Nephron (organoid): ENCODE data around the gene TLE1.
A peak's percentile ranks its signal among the peaks of the same experiment; 100 is the strongest.

Source experiments
- H3K27ac Mint-ChIP-seq, 3 experiments: 2 replicates each; pipeline ENCODE4 v1.8.0; 2020; ENCODE audit warnings: mixed read lengths in 3 of 3, mild to moderate bottlenecking in 2 of 3, moderate library complexity in 1 of 3
- H3K27me3 Mint-ChIP-seq: 2 replicates; pipeline ENCODE4 v1.8.0; 2021; ENCODE audit warnings: low read depth, mild to moderate bottlenecking, moderate library complexity, mixed read lengths
- H3K36me3 Mint-ChIP-seq: 2 replicates; pipeline ENCODE4 v1.8.0; 2020; ENCODE audit warnings: low read depth, mixed read lengths
- H3K4me1 Mint-ChIP-seq: 2 replicates; pipeline ENCODE4 v1.8.0; 2020; ENCODE audit warnings: mixed read lengths
- H3K4me3 Mint-ChIP-seq, 3 experiments: 2 replicates each; pipeline ENCODE4 v1.8.0; 2020; ENCODE audit warnings: mild to moderate bottlenecking in 3 of 3, mixed read lengths in 3 of 3, moderate library complexity in 2 of 3
- H3K9me3 Mint-ChIP-seq: 2 replicates; pipeline ENCODE4 v1.8.0; 2020; ENCODE audit warnings: mixed read lengths
- CTCF ChIP-seq, 3 experiments: fragments of 200-600 bp; sonication (generic); IDR thresholded peaks; one replicate each; pipeline ENCODE4 v1.5.0; 2021; ENCODE audit warnings: antibody characterized with exemption in 3 of 3; ENCODE audit not compliant: unreplicated experiment in 3 of 3

The TLE1 gene

GRCh38 chr9:81585191-81585763 is 104.1 kb downstream of the TLE1 start:
- H3K9me3 Mint-ChIP-seq, result no peaks in the 10 kb centered on the region
- H3K36me3 Mint-ChIP-seq, result peaks cover 93% of the 10 kb centered on the region
- H3K27me3 Mint-ChIP-seq, result no peaks in the 10 kb centered on the region
- peaks cover 29% of the 10 kb centered on the region for H3K4me1 Mint-ChIP-seq
- H3K4me3 Mint-ChIP-seq, result no peak overlapping the region
- no peak for TF ChIP-seq CTCF (IDR thresholded peaks at IDR 0.05; ENCODE audit: unreplicated experiment in 3 of 3)
- peak overlapping the region; percentile 18 to 23 (median 22) for H3K27ac Mint-ChIP-seq

- Mint-ChIP-seq H3K9me3 (no peaks in the 10 kb centered on the region), H3K27me3 (no peaks in the 10 kb centered on the region), H3K4me1 (peaks cover 17% of the 10 kb centered on the region), H3K4me3 (no peak overlapping the region), H3K36me3 (peaks cover 91% of the 10 kb centered on the region), H3K27ac (no peak overlapping the region)
- TF ChIP-seq CTCF (IDR thresholded peaks at IDR 0.05; ENCODE audit: unreplicated experiment in 3 of 3), result no peak
Observed at GRCh38 chr9:81584099-81584498, 105.2 kb downstream of the TLE1 start.

- Mint-ChIP-seq H3K4me1 (no peaks in the 10 kb centered on the region), H3K4me3 (no peak overlapping the region), H3K36me3 (peaks cover 78% of the 10 kb centered on the region), H3K27me3 (no peaks in the 10 kb centered on the region), H3K9me3 (no peaks in the 10 kb centered on the region), H3K27ac (peak overlapping the region in 2 of 3 experiments; percentile 34 to 73)
- no peak for TF ChIP-seq CTCF (IDR thresholded peaks at IDR 0.05; ENCODE audit: unreplicated experiment in 3 of 3)
Observed at GRCh38 chr9:81581986-81582385, 107.4 kb downstream of the TLE1 start.

- no peak overlapping the region for H3K4me3 Mint-ChIP-seq
- H3K27me3 Mint-ChIP-seq, result no peaks in the 10 kb centered on the region
- no peak for TF ChIP-seq CTCF (IDR thresholded peaks at IDR 0.05; ENCODE audit: unreplicated experiment in 3 of 3)
- no peak overlapping the region for H3K27ac Mint-ChIP-seq
- peaks cover 52% of the 10 kb centered on the region for H3K36me3 Mint-ChIP-seq
- peaks cover 2% of the 10 kb centered on the region for H3K4me1 Mint-ChIP-seq
- no peaks in the 10 kb centered on the region for H3K9me3 Mint-ChIP-seq
Observed at GRCh38 chr9:81579381-81579780, 110.0 kb downstream of the TLE1 start.

GRCh38 chr9:81578606-81579005 is 110.7 kb downstream of the TLE1 start:
- no peaks in the 10 kb centered on the region for H3K9me3 Mint-ChIP-seq
- no peaks in the 10 kb centered on the region for H3K27me3 Mint-ChIP-seq

More at GRCh38 chr9:81578606-81579005, 110.7 kb downstream of the TLE1 start:
- Mint-ChIP-seq H3K36me3 (peaks cover 45% of the 10 kb centered on the region), H3K4me3 (no peak overlapping the region), H3K27ac (peak overlapping the region in 1 of 3 experiments; percentile 51), H3K4me1 (peaks cover 4% of the 10 kb centered on the region)
- no peak for TF ChIP-seq CTCF (IDR thresholded peaks at IDR 0.05; ENCODE audit: unreplicated experiment in 3 of 3)
